ENCODE measurements around the gene DNPEP. TPM values are rescaled to one million over a fixed set of nuclear protein-coding genes. Genes with fewer than 3 reads are reported as not detected.
"Not testable (repeated sequence)": the region's sequence is repeated elsewhere in the genome, so short reads cannot be mapped to it uniquely, and the experiment has no call there.

Gene DNPEP
- total RNA-seq, 3 donors from 2014 or later (not counting 1 experiment from before 2014, with no cell fraction given) = 97.8 to 112 (median 103) TPM

- DNase-seq = no peak
- H3K9me3 Mint-ChIP-seq = no peaks in the 10 kb centered on the region
- no peak overlapping the region for H3K4me3 Mint-ChIP-seq
- Histone ChIP-seq H3K9me3 (ENCODE audit: control insufficient read depth, insufficient read depth, low read length) (no peaks in the 10 kb centered on the region), H3K4me1 (ENCODE audit: control insufficient read depth, insufficient read depth, low read length) (no peaks in the 10 kb centered on the region), H3K27me3 (ENCODE audit: control insufficient read depth, insufficient read depth, low read length) (no peaks in the 10 kb centered on the region), H3K4me3 (ENCODE audit: low read length) (no peak overlapping the region), H3K27ac (ENCODE audit: low read length) (no peak overlapping the region), H3K36me3 (ENCODE audit: control insufficient read depth, insufficient read depth, low read length) (no peaks in the 10 kb centered on the region)
- WGBS (ENCODE audit: insufficient coverage) = 92% methylated on average over 3 of the region's 3 CpGs
- H3K36me3 Mint-ChIP-seq = no peaks in the 10 kb centered on the region
- H3K4me1 Mint-ChIP-seq = no peaks in the 10 kb centered on the region
- intact Hi-C loops (cut with micrococcal nuclease) = no loop called here
- H3K27me3 Mint-ChIP-seq (ENCODE audit: low read depth in 2 of 2) = peaks cover 9 to 10% of the 10 kb centered on the region in 2 donors
- TF ChIP-seq CTCF (IDR thresholded peaks at IDR 0.05) = no peak
- no peak overlapping the region for H3K27ac Mint-ChIP-seq
- no peak for ATAC-seq
These were observed 7.9 kb upstream of the DNPEP start for GRCh38 chr2:219395609-219396008.

GRCh38 chr2:219395056-219395455 is 7.3 kb upstream of the DNPEP start:
- H3K27me3 ChIP-seq (ENCODE audit: control insufficient read depth, insufficient read depth, low read length); H3K4me1 Mint-ChIP-seq; H3K9me3 Mint-ChIP-seq; H3K4me3 Mint-ChIP-seq; ATAC-seq; H3K36me3 Mint-ChIP-seq; DNase-seq; H3K36me3 ChIP-seq (ENCODE audit: control insufficient read depth, insufficient read depth, low read length); H3K27ac ChIP-seq (ENCODE audit: low read length); H3K27ac Mint-ChIP-seq; H3K9me3 ChIP-seq (ENCODE audit: control insufficient read depth, insufficient read depth, low read length); H3K4me1 ChIP-seq (ENCODE audit: control insufficient read depth, insufficient read depth, low read length); intact Hi-C loops (cut with micrococcal nuclease); H3K4me3 ChIP-seq (ENCODE audit: low read length): not testable (repeated sequence)
- WGBS (ENCODE audit: insufficient coverage) = 91% methylated on average over 9 of the region's 9 CpGs
- peaks cover 5 to 10% of the 10 kb centered on the region in 2 donors for H3K27me3 Mint-ChIP-seq (ENCODE audit: low read depth in 2 of 2)

- H3K4me3 ChIP-seq (ENCODE audit: low read length) = no peak overlapping the region
- Mint-ChIP-seq H3K4me1 (peaks cover 0 to 5% of the 10 kb centered on the region in 2 donors), H3K4me3 (no peak overlapping the region), H3K27ac (no peak overlapping the region), H3K36me3 (no peaks in the 10 kb centered on the region), H3K27me3 (ENCODE audit: low read depth in 2 of 2) (peaks cover 4 to 10% of the 10 kb centered on the region in 2 donors), H3K9me3 (no peaks in the 10 kb centered on the region)
- DNase-seq = no peak
- TF ChIP-seq CTCF (IDR thresholded peaks at IDR 0.05) = no peak
- no peaks in the 10 kb centered on the region for H3K36me3 ChIP-seq (ENCODE audit: control insufficient read depth, insufficient read depth, low read length)
- intact Hi-C loops (cut with micrococcal nuclease) = no loop called here
- 92% methylated on average over 8 of the region's 9 CpGs for WGBS (ENCODE audit: insufficient coverage)
- H3K9me3 ChIP-seq (ENCODE audit: control insufficient read depth, insufficient read depth, low read length) = no peaks in the 10 kb centered on the region
- ATAC-seq = no peak
- H3K4me1 ChIP-seq (ENCODE audit: control insufficient read depth, insufficient read depth, low read length) = peaks cover 7% of the 10 kb centered on the region
- no peaks in the 10 kb centered on the region for H3K27me3 ChIP-seq (ENCODE audit: control insufficient read depth, insufficient read depth, low read length)
- no peak overlapping the region for H3K27ac ChIP-seq (ENCODE audit: low read length)
These were observed 5.0 kb upstream of the DNPEP start for GRCh38 chr2:219392754-219393153.

GRCh38 chr2:219388907-219389156 is 1.1 kb upstream of the DNPEP start:
- TF ChIP-seq CTCF (IDR thresholded peaks at IDR 0.05) = no peak
- Mint-ChIP-seq H3K4me1 (peaks cover 0 to 21% of the 10 kb centered on the region in 2 donors), H3K4me3 (peak overlapping the region; percentile 63), H3K27me3 (ENCODE audit: low read depth in 2 of 2) (peaks cover 3 to 4% of the 10 kb centered on the region in 2 donors), H3K27ac (peak overlapping the region; percentile 92 to 98), H3K36me3 (peaks cover under 1% of the 10 kb centered on the region), H3K9me3 (no peaks in the 10 kb centered on the region)
- H3K27me3 ChIP-seq (ENCODE audit: control insufficient read depth, insufficient read depth, low read length) = no peaks in the 10 kb centered on the region
- no peak for ATAC-seq
- intact Hi-C loops (cut with micrococcal nuclease) = loop anchor here (1.0 to 10.0 kb wide), 5 partner anchors 110 to 822 kb away; partner anchors contain the start of genes BCS1L, CNOT9, CNPPD1 and DNAJB2
- no peaks in the 10 kb centered on the region for H3K9me3 ChIP-seq (ENCODE audit: control insufficient read depth, insufficient read depth, low read length)
- DNase-seq = no peak
- peaks cover 22% of the 10 kb centered on the region for H3K36me3 ChIP-seq (ENCODE audit: control insufficient read depth, insufficient read depth, low read length)
- peaks cover 18% of the 10 kb centered on the region for H3K4me1 ChIP-seq (ENCODE audit: control insufficient read depth, insufficient read depth, low read length)
- peak overlapping the region; percentile 12 for H3K4me3 ChIP-seq (ENCODE audit: low read length)
- 64% methylated on average over 6 of the region's 6 CpGs for WGBS (ENCODE audit: insufficient coverage)
- H3K27ac ChIP-seq (ENCODE audit: low read length) = peak overlapping the region; percentile 71

Measured in natural killer cell (primary cell).